WI38 (cell line): Measurements from ENCODE around the gene RGCC.

Experiments
- H3K4me3 ChIP-seq: 2 replicates; pipeline ENCODE4 v1.5.1; 2011; ENCODE audit warnings: low read depth, mild to moderate bottlenecking, control low read depth, low read length
- TF ChIP-seq, protein P1 (sequence below): IDR thresholded peaks from 2 replicates; pipeline ENCODE4 v1.5.1; 2012; ENCODE audit warnings: low read depth, mild to moderate bottlenecking, control low read depth, low read length

RGCC gene

GRCh38 chr13:41492432-41493260 is 35.3 kb downstream of the RGCC start:
- no peak overlapping the region for H3K4me3 ChIP-seq

DNA sequence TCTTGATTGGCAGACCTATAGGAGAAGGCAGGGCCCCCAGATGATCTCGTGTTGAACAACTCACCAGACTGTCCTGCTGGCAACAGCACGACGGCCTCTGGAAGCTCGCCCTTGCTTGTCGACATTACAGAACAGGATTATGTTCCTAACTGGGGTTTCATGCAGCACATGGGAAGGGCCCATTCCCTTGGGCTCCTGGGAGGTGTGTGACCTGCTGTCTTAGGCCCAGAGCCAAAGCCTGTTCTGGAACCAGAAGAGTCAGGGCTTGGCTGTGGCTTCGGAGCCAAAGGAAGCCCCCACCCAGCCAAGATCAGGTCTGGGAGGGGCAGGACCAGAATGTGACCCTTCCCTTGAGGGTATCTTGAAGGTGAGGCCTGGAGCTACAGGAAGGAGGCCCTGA is 36.9 kb downstream of the RGCC start:
- TF ChIP-seq, protein P1, sequence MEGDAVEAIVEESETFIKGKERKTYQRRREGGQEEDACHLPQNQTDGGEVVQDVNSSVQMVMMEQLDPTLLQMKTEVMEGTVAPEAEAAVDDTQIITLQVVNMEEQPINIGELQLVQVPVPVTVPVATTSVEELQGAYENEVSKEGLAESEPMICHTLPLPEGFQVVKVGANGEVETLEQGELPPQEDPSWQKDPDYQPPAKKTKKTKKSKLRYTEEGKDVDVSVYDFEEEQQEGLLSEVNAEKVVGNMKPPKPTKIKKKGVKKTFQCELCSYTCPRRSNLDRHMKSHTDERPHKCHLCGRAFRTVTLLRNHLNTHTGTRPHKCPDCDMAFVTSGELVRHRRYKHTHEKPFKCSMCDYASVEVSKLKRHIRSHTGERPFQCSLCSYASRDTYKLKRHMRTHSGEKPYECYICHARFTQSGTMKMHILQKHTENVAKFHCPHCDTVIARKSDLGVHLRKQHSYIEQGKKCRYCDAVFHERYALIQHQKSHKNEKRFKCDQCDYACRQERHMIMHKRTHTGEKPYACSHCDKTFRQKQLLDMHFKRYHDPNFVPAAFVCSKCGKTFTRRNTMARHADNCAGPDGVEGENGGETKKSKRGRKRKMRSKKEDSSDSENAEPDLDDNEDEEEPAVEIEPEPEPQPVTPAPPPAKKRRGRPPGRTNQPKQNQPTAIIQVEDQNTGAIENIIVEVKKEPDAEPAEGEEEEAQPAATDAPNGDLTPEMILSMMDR = no peak
- no peak overlapping the region for H3K4me3 ChIP-seq

More at GRCh38 chr13:41492432-41493260, 35.3 kb downstream of the RGCC start:
- TF ChIP-seq, protein P1 = no peak

DNA sequence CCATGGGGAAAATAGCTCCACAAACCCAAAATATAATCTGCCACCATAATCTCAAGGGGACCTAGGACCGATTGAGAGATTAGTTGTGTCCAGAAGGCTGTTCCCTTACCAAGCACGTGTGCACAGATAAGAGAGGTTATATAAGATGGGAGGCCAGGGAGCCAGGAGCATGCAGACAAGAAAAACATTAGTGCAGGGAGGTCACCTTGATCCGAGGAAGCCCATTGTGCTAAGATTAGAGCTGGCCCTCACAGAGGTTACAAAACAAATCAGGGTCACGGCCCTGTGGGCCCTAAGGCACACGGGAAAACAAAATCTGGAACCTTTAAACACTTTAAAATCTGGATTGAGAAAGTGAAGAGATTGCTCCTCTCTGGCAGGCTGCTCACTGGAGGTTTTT is 37.7 kb downstream of the RGCC start:
- TF ChIP-seq, protein P1 = no peak
- no peak overlapping the region for H3K4me3 ChIP-seq

DNA sequence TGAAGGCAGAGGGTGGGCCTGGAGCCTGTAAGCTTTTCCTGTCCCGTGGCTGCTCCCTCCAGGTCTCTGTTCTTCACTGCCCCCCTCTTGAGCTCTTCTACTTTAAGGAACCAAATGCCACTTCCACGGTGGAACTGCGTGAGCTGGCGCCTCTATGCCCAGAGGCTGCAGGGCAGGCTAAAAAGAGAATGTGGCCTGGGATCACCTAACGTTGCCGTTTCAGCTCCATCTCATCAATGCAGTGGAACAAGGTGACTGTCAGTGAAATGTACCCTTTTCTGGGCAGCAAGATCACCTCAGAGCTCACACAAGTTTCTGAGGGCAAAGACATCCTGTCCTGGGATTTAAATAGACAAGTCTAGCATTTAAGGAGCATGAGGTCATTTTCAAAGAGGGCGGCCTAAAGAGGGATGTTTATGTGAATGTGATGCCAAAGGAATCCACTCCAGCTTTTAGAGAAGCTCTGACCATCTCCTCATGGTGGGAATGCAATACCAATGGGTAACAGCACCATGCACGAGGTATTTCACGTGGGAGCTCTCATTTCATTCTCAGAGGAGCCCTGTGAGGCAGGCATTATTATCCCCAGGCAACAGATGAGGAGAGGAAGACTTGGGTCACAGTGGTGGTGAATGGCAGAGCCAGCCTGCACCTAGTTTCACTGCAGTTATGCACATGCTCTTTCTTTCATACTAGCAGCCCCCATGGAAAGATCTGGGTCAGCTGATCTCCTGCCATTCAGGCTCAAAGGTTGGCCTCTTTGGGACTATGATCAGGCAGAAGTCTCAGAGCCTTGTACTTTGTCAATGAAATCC is 39.3 kb downstream of the RGCC start:
- H3K4me3 ChIP-seq = no peak overlapping the region
- TF ChIP-seq, protein P1 = no peak

- TF ChIP-seq, protein P1 = no peak
- no peak overlapping the region for H3K4me3 ChIP-seq
Measured at GRCh38 chr13:41497436-41497835, 40.1 kb downstream of the RGCC start.

DNA sequence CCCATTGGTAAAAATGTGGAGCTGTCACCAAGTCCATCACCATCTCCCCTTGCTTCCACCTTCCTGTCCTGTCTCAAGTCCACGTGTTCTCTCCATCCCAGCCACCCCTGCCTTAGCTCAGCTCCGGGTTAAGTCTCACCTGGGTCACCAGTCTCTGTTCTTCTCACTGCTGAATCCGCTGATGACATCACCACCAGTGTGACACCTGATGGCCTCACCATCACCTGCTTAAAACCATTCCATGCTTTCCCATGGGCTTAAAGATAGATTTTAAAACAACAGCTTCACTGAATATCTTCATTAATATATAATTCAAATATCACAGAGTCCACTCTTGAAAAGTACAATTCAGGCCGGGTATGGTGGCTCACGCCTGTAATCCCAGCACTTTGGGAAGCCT is 42.1 kb downstream of the RGCC start:
- TF ChIP-seq, protein P1 = no peak
- no peak overlapping the region for H3K4me3 ChIP-seq

DNA sequence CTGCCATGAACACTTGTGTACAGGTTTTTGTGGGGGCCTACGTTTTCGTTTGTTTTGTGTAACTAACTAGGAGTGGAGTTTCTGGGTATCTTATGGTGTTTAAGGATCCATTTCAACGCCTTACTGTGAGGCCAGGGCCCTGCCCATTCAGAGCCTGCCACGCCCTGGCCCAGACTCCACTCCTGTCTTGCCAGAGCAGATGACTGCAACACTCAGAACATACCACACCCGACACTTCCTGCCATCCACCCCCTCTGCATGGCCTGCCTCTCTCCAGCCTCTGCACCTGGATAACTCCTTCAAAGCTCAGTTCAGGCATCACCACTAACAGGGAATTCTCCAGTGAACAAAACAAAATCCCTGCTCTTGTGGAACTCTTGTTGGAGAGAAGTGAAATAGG is 43.2 kb downstream of the RGCC start:
- TF ChIP-seq, protein P1 = no peak
- no peak overlapping the region for H3K4me3 ChIP-seq
